Globus pallidus (tissue), 1 donor: Measurements from ENCODE around the gene ZBTB20.
"Not testable (repeated sequence)": the region's sequence is repeated elsewhere in the genome, so short reads cannot be mapped to it uniquely, and the experiment has no call there.

ENCODE experiments used
- DNase-seq: peaks from one replicate; pipeline ENCODE4 v3.0.0-alpha.2; 2015; ENCODE audit warnings: low spot score

Gene ZBTB20

GRCh38 chr3:114831861-114832260, 315.2 kb downstream of the ZBTB20 start:
- no peak for DNase-seq

- no peak for DNase-seq
Measured at GRCh38 chr3:114830652-114831051, 316.4 kb downstream of the ZBTB20 start.

- no peak for DNase-seq
Measured at GRCh38 chr3:114829783-114830182, 317.3 kb downstream of the ZBTB20 start.

GRCh38 chr3:114827495-114827894, 319.6 kb downstream of the ZBTB20 start:
- DNase-seq = peak; percentile 85

- no peak for DNase-seq
Measured at GRCh38 chr3:114824014-114824413, 323.1 kb downstream of the ZBTB20 start.

GRCh38 chr3:114823061-114823460, 324.0 kb downstream of the ZBTB20 start:
- DNase-seq = no peak

GRCh38 chr3:114816052-114816451, 331.0 kb downstream of the ZBTB20 start:
- no peak for DNase-seq

- not testable (repeated sequence) for DNase-seq
Measured at GRCh38 chr3:114812541-114813238, 334.4 kb downstream of the ZBTB20 start.

- DNase-seq = no peak
Measured at GRCh38 chr3:114809668-114810413, 337.2 kb downstream of the ZBTB20 start.

GRCh38 chr3:114804099-114804498, 343.0 kb downstream of the ZBTB20 start:
- peak; percentile 30 for DNase-seq

- no peak for DNase-seq
Measured at GRCh38 chr3:114803042-114803695, 343.9 kb downstream of the ZBTB20 start.

GRCh38 chr3:114800272-114801031, 346.6 kb downstream of the ZBTB20 start:
- DNase-seq = no peak

GRCh38 chr3:114799816-114800215, 347.3 kb downstream of the ZBTB20 start:
- no peak for DNase-seq

- DNase-seq = no peak
Measured at GRCh38 chr3:114796796-114797195, 350.3 kb downstream of the ZBTB20 start.

GRCh38 chr3:114794894-114795630, 352.0 kb downstream of the ZBTB20 start:
- DNase-seq = no peak

GRCh38 chr3:114792159-114792918, 354.7 kb downstream of the ZBTB20 start:
- DNase-seq = no peak

GRCh38 chr3:114790752-114791151, 356.3 kb downstream of the ZBTB20 start:
- no peak for DNase-seq

- no peak for DNase-seq
Measured at GRCh38 chr3:114789803-114790202, 357.3 kb downstream of the ZBTB20 start.

GRCh38 chr3:114775395-114775794, 371.7 kb downstream of the ZBTB20 start:
- no peak for DNase-seq

- DNase-seq = no peak
Measured at GRCh38 chr3:114770874-114771273, 376.2 kb downstream of the ZBTB20 start.

- no peak for DNase-seq
Measured at GRCh38 chr3:114764056-114764492, 383.0 kb downstream of the ZBTB20 start.
